Tibial artery (tissue), 4 donors: Measurements from ENCODE around the gene SORT1.

Experiments used
- DNase-seq, 2 donors: peaks; one replicate each; pipeline ENCODE4 v3.0.0-alpha.2; 2019
- H3K27ac ChIP-seq, 2 donors: fragments of 200-600 bp; sonication (generic) in 1 of 2; 1 replicate in 1 of 2; 2 replicates in 1 of 2; pipeline ENCODE4 v1.5.1; 2018 to 2019; ENCODE audit warnings: mild to moderate bottlenecking in 1 of 2
- H3K27me3 ChIP-seq, 2 donors: fragments of 200-600 bp; sonication (generic) in 1 of 2; one replicate each; pipeline versions ENCODE4 v1.5.1 to v1.6.0; 2016 to 2019
- H3K36me3 ChIP-seq, 3 donors: fragments of 200-600 bp; sonication (generic) in 2 of 3; one replicate each; pipeline ENCODE4 v1.5.1; 2016 to 2019; ENCODE audit warnings: mild to moderate bottlenecking in 2 of 3
- H3K4me1 ChIP-seq, 4 donors: fragments of 200-600 bp; sonication (generic) in 2 of 4; 1 replicate in 3 of 4; 2 replicates in 1 of 4; pipeline ENCODE4 v1.5.1; 2016 to 2019
- H3K4me3 ChIP-seq, 2 donors: fragments of 200-600 bp; sonication (generic) in 1 of 2; 1 replicate in 1 of 2; 2 replicates in 1 of 2; pipeline ENCODE4 v1.5.1; 2018 to 2019; ENCODE audit warnings: mild to moderate bottlenecking in 2 of 2
- H3K9me3 ChIP-seq, 3 donors: fragments of 200-600 bp; sonication (generic) in 1 of 3; one replicate each; pipeline ENCODE4 v1.5.1; 2016 to 2019
- CTCF ChIP-seq, 2 experiments: fragments of 200-600 bp in 1 of 2; fragments of 450-650 bp in 1 of 2; IDR thresholded peaks; one replicate each; pipeline ENCODE4 v1.5.1; 2017 to 2019; ENCODE audit warnings: antibody characterized with exemption in 2 of 2, mild to moderate bottlenecking in 1 of 2, moderate library complexity in 1 of 2
- intact Hi-C: fragments of 100-400 bp; cut with DNase I; formaldehyde crosslinking; loops from one replicate; pipeline ENCODE4 v1.15.0; 2023; ENCODE audit warnings: low total_unique reads

Gene SORT1

GRCh38 chr1:109350655-109351054 lies 47.1 kb downstream of the SORT1 start:
- no peak for TF ChIP-seq CTCF (IDR thresholded peaks at IDR 0.05)
- peak overlapping the region in 1 of 2 donors; percentile 12 for H3K27ac ChIP-seq
- H3K4me3 ChIP-seq, result no peak overlapping the region
- H3K9me3 ChIP-seq, result no peaks in the 10 kb centered on the region
- intact Hi-C loops, result loop anchor here (5.0 to 10.0 kb wide), 2 partner anchors 47 to 66 kb away; partner anchors contain the start of genes PSRC1 and SORT1
- peaks cover 0 to 43% (median 2%) of the 10 kb centered on the region in 4 donors for H3K4me1 ChIP-seq
- peaks cover 80 to 90% (median 87%) of the 10 kb centered on the region in 3 donors for H3K36me3 ChIP-seq
- no peak for DNase-seq
- no peaks in the 10 kb centered on the region for H3K27me3 ChIP-seq

DNA sequence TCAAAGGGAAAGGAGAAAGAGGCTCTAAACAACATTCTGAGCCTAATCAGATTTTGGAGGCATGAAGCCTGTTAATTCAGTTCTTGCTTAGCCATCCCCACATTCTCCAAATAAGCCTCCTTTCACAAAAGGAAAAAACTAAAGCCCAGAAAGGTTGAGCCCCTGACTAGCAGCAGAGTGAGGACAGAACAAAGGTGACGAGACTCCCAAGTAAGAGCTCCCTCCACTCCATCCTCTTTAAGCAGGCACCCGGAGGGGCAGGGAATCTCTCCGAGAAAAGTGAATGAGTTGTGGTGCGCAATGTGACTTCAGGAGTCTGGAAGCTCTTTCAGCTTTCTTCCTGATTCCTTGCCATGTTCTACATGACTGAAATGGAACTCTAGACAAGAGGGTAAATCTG lies 47.5 kb downstream of the SORT1 start:
- DNase-seq, result no peak
- TF ChIP-seq CTCF (IDR thresholded peaks at IDR 0.05), result no peak
- Histone ChIP-seq H3K4me3 (no peak overlapping the region), H3K4me1 (peaks cover 0 to 38% (median 2%) of the 10 kb centered on the region in 4 donors), H3K27ac (peak overlapping the region in 1 of 2 donors; percentile 12), H3K36me3 (peaks cover 85 to 95% (median 91%) of the 10 kb centered on the region in 3 donors), H3K27me3 (no peaks in the 10 kb centered on the region), H3K9me3 (no peaks in the 10 kb centered on the region)
- intact Hi-C loops, result loop anchor here (5.0 to 10.0 kb wide), 2 partner anchors 47 to 65 kb away; partner anchors contain the start of genes PSRC1 and SORT1

DNA sequence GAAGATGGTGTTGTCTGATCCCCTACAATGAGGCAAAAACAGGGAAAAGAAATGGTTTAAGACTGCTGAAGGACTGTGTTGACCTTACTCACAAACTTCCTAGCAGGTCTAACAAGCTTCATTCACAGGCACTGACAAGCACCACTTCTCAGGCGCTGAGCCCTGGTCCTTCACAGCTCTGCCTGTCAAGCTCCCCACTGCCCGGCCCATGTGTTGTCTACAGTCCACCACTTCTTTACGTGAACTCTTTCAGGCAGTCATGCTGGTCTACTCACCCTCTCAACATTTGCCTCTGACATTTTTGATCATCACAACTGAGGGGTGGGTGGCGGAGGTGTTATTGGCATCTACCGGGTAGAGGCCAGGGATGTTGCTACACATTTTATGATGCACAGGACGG lies 50.2 kb downstream of the SORT1 start:
- peaks cover 88 to 97% (median 96%) of the 10 kb centered on the region in 3 donors for H3K36me3 ChIP-seq
- intact Hi-C loops, result no loop called here
- no peak for DNase-seq

GRCh38 chr1:109341944-109342930 lies 55.5 kb downstream of the SORT1 start:
- intact Hi-C loops, result no loop called here
- H3K9me3 ChIP-seq, result no peaks in the 10 kb centered on the region
- H3K27me3 ChIP-seq, result no peaks in the 10 kb centered on the region
- H3K27ac ChIP-seq, result peak overlapping the region in 1 of 2 donors; percentile 14
- DNase-seq, result no peak
- H3K4me1 ChIP-seq, result peaks cover 0 to 14% (median 0%) of the 10 kb centered on the region in 4 donors
- TF ChIP-seq CTCF (IDR thresholded peaks at IDR 0.05), result no peak
- H3K4me3 ChIP-seq, result no peak overlapping the region
- peaks cover 92 to 96% (median 96%) of the 10 kb centered on the region in 3 donors for H3K36me3 ChIP-seq

More for the DNA sequence above, 50.2 kb downstream of the SORT1 start:
- Histone ChIP-seq H3K27me3 (no peaks in the 10 kb centered on the region), H3K4me1 (peaks cover 0 to 20% (median 0%) of the 10 kb centered on the region in 4 donors), H3K4me3 (no peak overlapping the region), H3K9me3 (no peaks in the 10 kb centered on the region), H3K27ac (no peak overlapping the region)
- TF ChIP-seq CTCF (IDR thresholded peaks at IDR 0.05), result no peak

- H3K4me3 ChIP-seq, result no peak overlapping the region
- H3K27me3 ChIP-seq, result no peaks in the 10 kb centered on the region
- TF ChIP-seq CTCF (IDR thresholded peaks at IDR 0.05), result no peak
- no peaks in the 10 kb centered on the region for H3K9me3 ChIP-seq
- DNase-seq, result no peak
- H3K4me1 ChIP-seq, result peaks cover 0 to 14% (median 0%) of the 10 kb centered on the region in 4 donors
- intact Hi-C loops, result no loop called here
- H3K27ac ChIP-seq, result no peak overlapping the region
- H3K36me3 ChIP-seq, result peaks cover 92 to 98% (median 96%) of the 10 kb centered on the region in 3 donors
These were observed 59.1 kb downstream of the SORT1 start for GRCh38 chr1:109338608-109339007.
